ENCODE results near the gene KCNJ9. TPM values are rescaled to one million over a fixed set of nuclear protein-coding genes. Genes with fewer than 3 reads are reported as not detected.

KCNJ9 gene
- total and polyA plus RNA-seq, 2 donors (not counting 3 experiments of a cell fraction or from before 2014, with no cell fraction given) = not detected

GRCh38 chr1:160115545-160116282, 34.4 kb downstream of the KCNJ9 start, which contains the start of gene ATP1A2:
ATP1A2 (plus strand) TSS chr1:160115759; CDS start chr1:160115862, 103 bp downstream.
- TF ChIP-seq EZH2 (IDR thresholded peaks at IDR 0.05; ENCODE audit: borderline replicate concordance, low read depth, low read length, severe bottlenecking) (no peak), JUN (IDR thresholded peaks at IDR 0.05; ENCODE audit: borderline replicate concordance, insufficient read depth, insufficient read length, low read depth) (no peak), FOS (IDR thresholded peaks at IDR 0.05; ENCODE audit: borderline replicate concordance, insufficient read depth, low read length) (no peak), CTCF (IDR thresholded peaks at IDR 0.05; ENCODE audit: extremely low read depth in 1 of 2, insufficient read depth in 1 of 2, low read depth in 1 of 2, low read length in 2 of 2) (no peak), POLR2AphosphoS5 (IDR thresholded peaks at IDR 0.05; ENCODE audit: insufficient read depth, low read depth, low read length) (no peak), GATA2 (IDR thresholded peaks at IDR 0.05; ENCODE audit: insufficient read depth, insufficient read length, low read depth, low read length) (no peak), POLR2A (IDR thresholded peaks at IDR 0.05; ENCODE audit: low read depth, low read length) (no peak), MYC (IDR thresholded peaks at IDR 0.05; ENCODE audit: low read depth, low read length) (no peak)
- POLR2A ChIA-PET = no interaction called here
- no peaks in the 10 kb centered on the region for H4K20me1 ChIP-seq (replicated peaks; ENCODE audit: control insufficient read depth, extremely low read depth, insufficient read depth, low read length)
- peaks cover 21 to 24% of the 10 kb centered on the region in 2 experiments for H3K27me3 ChIP-seq (ENCODE audit: control insufficient read depth in 2 of 2, insufficient read depth in 2 of 2, low read length in 2 of 2)
- H3K36me3 ChIP-seq (ENCODE audit: control insufficient read depth in 2 of 2, extremely low read depth in 1 of 2, insufficient read depth in 2 of 2, low read length in 2 of 2) = no peaks in the 10 kb centered on the region
- no TSS peak for BruUV-seq (replicated peaks)
- FAIRE-seq (no peak), DNase-seq (ENCODE audit: low read depth, low spot score) (no peak)
- H3K9ac ChIP-seq (replicated peaks; ENCODE audit: extremely low read depth, insufficient read depth, low read length) = no peak within 1 kb of the TSS
- H3K9me1 ChIP-seq (replicated peaks; ENCODE audit: control insufficient read depth, extremely low read depth, insufficient read depth, low read length) = no peaks in the 10 kb centered on the region
- no peak within 1 kb of the TSS for H3K27ac ChIP-seq (ENCODE audit: insufficient read depth, low read depth, low read length)
- no peaks in the 10 kb centered on the region for H3K79me2 ChIP-seq (ENCODE audit: control insufficient read depth, insufficient read depth, low read length)
- H2AFZ ChIP-seq (ENCODE audit: low read depth, low read length) = no peak within 1 kb of the TSS
- no peaks in the 10 kb centered on the region for H3K9me3 ChIP-seq (replicated peaks; ENCODE audit: control insufficient read depth, insufficient read depth, low read length)
- H3K4me2 ChIP-seq (ENCODE audit: insufficient read depth, low read length) = no peak within 1 kb of the TSS
- dilution Hi-C loops (cut with MboI; ENCODE audit: extremely low pct_ligation_motif_present, low sequenced_read_pairs) (no loop called here), intact Hi-C loops (cut with micrococcal nuclease) (no loop called here)
- CTCF ChIA-PET = interaction anchor here (2.0 kb wide), 1 partner anchor 261 kb away, joined by 4 read pairs; no protein-coding TSS in a partner anchor
- H3K4me3 ChIP-seq (replicated peaks in 1 of 3; ENCODE audit: insufficient read depth in 1 of 3, low read depth in 1 of 3, low read length in 3 of 3) = no peak within 1 kb of the TSS
- H3K4me1 ChIP-seq (ENCODE audit: control insufficient read depth, extremely low read depth, insufficient read depth, low read length) = no peaks in the 10 kb centered on the region
